Measurements from ENCODE around the gene TMPRSS11B.
"Not testable (repeated sequence)": the region's sequence is repeated elsewhere in the genome, so short reads cannot be mapped to it uniquely, and the experiment has no call there.

The TMPRSS11B gene

DNA sequence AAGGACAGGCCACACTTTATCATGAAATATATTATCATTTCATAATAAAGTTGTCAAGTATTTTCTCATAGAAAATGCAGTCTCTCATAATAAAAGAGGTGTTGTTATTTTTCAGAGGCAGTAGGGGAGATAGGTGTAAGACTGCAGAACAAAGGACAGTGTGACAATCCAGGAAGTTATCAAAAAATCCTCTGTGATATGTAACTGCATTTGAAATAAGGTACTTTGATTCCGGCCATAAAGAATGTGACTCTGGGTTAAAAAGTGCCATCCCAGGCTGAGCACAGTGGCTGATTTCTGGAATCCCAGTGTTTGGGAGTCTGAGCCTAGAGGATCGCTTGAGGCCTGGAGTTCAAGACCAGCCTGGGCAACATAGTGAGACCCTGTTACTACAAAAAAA lies 37.6 kb upstream of the TMPRSS11B start:
- Histone ChIP-seq H3K4me1 (ENCODE audit: control insufficient read depth in 1 of 2, insufficient read depth in 1 of 2, low read depth in 1 of 2, low read length in 1 of 2) (no peaks in the 10 kb centered on the region), H3K4me3 (ENCODE audit: low read depth in 1 of 2, low read length in 1 of 2) (no peak overlapping the region), H3K27me3 (no peaks in the 10 kb centered on the region), H3K36me3 (no peaks in the 10 kb centered on the region), H3K9me3 (no peaks in the 10 kb centered on the region), H3K27ac (no peak overlapping the region)
- TF ChIP-seq, protein P1, sequence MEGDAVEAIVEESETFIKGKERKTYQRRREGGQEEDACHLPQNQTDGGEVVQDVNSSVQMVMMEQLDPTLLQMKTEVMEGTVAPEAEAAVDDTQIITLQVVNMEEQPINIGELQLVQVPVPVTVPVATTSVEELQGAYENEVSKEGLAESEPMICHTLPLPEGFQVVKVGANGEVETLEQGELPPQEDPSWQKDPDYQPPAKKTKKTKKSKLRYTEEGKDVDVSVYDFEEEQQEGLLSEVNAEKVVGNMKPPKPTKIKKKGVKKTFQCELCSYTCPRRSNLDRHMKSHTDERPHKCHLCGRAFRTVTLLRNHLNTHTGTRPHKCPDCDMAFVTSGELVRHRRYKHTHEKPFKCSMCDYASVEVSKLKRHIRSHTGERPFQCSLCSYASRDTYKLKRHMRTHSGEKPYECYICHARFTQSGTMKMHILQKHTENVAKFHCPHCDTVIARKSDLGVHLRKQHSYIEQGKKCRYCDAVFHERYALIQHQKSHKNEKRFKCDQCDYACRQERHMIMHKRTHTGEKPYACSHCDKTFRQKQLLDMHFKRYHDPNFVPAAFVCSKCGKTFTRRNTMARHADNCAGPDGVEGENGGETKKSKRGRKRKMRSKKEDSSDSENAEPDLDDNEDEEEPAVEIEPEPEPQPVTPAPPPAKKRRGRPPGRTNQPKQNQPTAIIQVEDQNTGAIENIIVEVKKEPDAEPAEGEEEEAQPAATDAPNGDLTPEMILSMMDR (IDR thresholded peaks at IDR 0.05): no peak

DNA sequence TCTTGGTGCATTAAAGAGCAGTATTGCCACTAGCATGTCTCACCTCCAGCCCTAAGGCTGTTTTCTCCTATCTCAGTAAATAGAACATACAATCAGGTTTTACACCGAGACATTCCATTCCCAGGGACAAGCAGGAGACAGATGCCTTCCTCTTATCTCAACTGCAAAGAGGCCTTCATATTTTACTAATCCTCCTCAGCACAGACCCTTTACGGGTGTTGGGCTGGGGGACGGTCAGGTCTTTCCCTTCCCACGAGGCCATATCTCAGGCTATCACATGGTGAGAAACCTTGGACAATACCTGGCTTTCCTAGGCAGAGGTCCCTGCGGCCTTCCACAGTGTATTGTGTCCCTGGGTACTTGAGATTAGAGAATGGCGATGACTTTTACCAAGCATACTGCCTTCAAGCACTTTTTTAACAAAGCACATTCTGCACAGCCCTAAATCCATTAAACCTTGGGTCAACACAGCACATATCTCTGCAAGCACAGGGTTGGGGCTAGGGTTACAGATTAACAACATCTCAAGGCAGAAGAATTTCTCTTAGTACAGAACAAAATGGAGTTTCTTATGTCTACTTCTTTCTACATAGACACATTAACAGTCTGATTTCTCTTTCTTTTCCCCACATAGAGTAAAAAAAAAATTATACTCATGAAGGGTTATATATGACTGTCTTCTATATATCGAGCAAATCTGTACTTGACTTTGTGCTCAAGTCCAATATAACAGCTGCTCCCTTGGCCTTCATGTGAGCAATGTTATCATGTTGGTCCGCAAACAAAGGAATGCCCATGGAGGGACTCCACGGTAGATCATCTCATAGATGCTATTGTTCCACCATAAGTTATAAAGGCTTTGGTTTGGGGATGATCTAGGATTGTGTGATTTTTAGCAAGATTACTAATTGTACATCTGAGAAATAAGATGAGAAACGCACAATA lies 36.6 kb upstream of the TMPRSS11B start:
- H3K36me3 ChIP-seq; H3K27ac ChIP-seq; H3K4me1 ChIP-seq (ENCODE audit: control insufficient read depth in 1 of 2, insufficient read depth in 1 of 2, low read depth in 1 of 2, low read length in 1 of 2); H3K27me3 ChIP-seq; H3K9me3 ChIP-seq; H3K4me3 ChIP-seq (ENCODE audit: low read depth in 1 of 2, low read length in 1 of 2): not testable (repeated sequence)

DNA sequence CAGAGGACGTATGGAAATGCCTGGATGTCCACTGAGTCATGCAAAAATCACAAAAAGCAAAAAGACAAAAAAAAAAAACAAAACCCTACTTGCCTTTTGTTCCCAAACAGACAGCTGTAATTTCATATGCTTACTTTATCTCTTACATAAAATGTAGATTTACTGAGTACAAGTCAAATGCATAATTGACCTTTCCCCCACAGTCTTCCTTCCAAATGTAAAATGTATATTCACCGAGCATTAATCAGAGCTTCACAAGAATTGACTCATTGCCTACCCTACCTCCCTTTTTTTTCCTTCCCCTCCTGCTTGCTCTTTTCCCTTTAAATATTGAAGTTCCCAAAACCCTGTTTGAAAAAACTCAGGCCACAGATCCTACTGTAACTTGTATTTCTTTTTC lies 32.5 kb upstream of the TMPRSS11B start:
- TF ChIP-seq, protein P1 (IDR thresholded peaks at IDR 0.05): no peak
- Histone ChIP-seq H3K27ac (no peak overlapping the region), H3K9me3 (no peaks in the 10 kb centered on the region), H3K27me3 (no peaks in the 10 kb centered on the region), H3K36me3 (no peaks in the 10 kb centered on the region), H3K4me1 (ENCODE audit: control insufficient read depth in 1 of 2, insufficient read depth in 1 of 2, low read depth in 1 of 2, low read length in 1 of 2) (no peaks in the 10 kb centered on the region), H3K4me3 (ENCODE audit: low read depth in 1 of 2, low read length in 1 of 2) (no peak overlapping the region)

DNA sequence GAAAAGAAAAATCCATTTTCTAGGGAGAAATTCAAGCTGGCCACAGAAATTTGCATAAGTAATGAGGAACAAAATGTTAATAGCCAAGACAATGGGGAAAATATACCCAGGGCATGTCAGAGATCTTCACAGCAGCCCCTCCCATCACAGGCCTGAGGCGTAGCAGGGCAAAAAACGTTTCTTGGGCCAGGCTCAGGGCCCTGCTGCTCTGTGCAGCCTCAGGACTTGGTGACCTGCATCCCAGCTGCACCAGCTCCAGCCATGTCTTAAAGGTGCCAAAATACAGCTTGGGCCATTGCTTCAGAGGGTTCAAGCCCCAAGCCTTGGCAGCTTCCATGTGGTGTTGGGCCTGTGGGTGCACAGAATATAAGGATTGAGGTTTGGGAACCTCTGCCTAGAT lies 32.1 kb upstream of the TMPRSS11B start:
- Histone ChIP-seq H3K27me3 (no peaks in the 10 kb centered on the region), H3K4me3 (ENCODE audit: low read depth in 1 of 2, low read length in 1 of 2) (no peak overlapping the region), H3K36me3 (no peaks in the 10 kb centered on the region), H3K27ac (no peak overlapping the region), H3K9me3 (no peaks in the 10 kb centered on the region), H3K4me1 (ENCODE audit: control insufficient read depth in 1 of 2, insufficient read depth in 1 of 2, low read depth in 1 of 2, low read length in 1 of 2) (no peaks in the 10 kb centered on the region)
- TF ChIP-seq, protein P1 (IDR thresholded peaks at IDR 0.05): no peak

DNA sequence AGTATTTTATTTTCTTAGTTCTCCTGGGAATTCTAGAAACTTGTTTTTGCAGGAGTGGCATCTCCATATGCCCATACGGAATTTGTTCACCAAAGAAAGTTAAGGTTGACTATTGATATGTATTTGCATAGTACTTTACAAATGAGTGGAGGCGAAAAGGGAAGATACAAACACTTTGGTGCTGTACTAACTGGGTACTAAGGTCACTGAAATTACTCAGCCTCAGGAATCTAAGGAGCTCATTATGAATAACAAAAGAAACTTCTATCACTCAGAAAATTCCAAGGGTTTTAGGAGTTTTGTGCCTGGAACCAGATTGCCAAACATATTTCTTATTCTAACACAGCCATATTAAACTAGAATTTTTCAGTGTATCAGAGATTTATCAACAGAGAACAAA lies 27.4 kb upstream of the TMPRSS11B start:
- no peak overlapping the region for H3K4me3 ChIP-seq (ENCODE audit: low read depth in 1 of 2, low read length in 1 of 2)
- TF ChIP-seq, protein P1 (IDR thresholded peaks at IDR 0.05): no peak
- no peak overlapping the region for H3K27ac ChIP-seq

DNA sequence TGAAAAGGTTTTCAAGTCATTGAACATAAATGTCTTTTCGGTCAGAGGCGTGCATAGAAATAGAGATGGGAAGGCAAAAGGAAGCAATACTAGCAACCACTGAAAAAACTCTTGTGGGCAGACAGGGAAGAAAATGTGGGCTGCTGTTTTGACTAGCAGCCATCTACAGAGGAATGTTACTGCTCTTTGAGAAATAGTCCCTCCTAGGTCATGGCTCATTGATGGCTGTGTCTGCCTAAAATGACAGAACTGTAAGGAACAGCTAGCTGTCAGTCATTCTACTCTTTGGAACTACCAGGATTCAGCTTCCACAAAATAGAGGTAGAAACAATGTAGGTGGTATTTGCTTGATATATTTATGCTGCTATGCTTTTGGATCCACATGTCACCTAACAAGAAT lies 26.9 kb upstream of the TMPRSS11B start:
- H3K27me3 ChIP-seq: no peaks in the 10 kb centered on the region
- H3K9me3 ChIP-seq: no peaks in the 10 kb centered on the region
- TF ChIP-seq, protein P1 (IDR thresholded peaks at IDR 0.05): no peak
- no peak overlapping the region for H3K27ac ChIP-seq
- H3K36me3 ChIP-seq: no peaks in the 10 kb centered on the region
- H3K4me3 ChIP-seq (ENCODE audit: low read depth in 1 of 2, low read length in 1 of 2): no peak overlapping the region
- no peaks in the 10 kb centered on the region for H3K4me1 ChIP-seq (ENCODE audit: control insufficient read depth in 1 of 2, insufficient read depth in 1 of 2, low read depth in 1 of 2, low read length in 1 of 2)

More for the DNA sequence above, 27.4 kb upstream of the TMPRSS11B start:
- no peaks in the 10 kb centered on the region for H3K9me3 ChIP-seq
- H3K4me1 ChIP-seq (ENCODE audit: control insufficient read depth in 1 of 2, insufficient read depth in 1 of 2, low read depth in 1 of 2, low read length in 1 of 2): no peaks in the 10 kb centered on the region
- H3K36me3 ChIP-seq: no peaks in the 10 kb centered on the region
- no peaks in the 10 kb centered on the region for H3K27me3 ChIP-seq

Data from neutrophil (primary cell).